ENCODE results near the gene DUSP1. TPM values are rescaled to one million over a fixed set of nuclear protein-coding genes. Genes with fewer than 3 reads are reported as not detected.

Gene DUSP1
- total RNA-seq, 4 donors from 2014 or later, result 613 to 1,025 (median 690) TPM

DNA sequence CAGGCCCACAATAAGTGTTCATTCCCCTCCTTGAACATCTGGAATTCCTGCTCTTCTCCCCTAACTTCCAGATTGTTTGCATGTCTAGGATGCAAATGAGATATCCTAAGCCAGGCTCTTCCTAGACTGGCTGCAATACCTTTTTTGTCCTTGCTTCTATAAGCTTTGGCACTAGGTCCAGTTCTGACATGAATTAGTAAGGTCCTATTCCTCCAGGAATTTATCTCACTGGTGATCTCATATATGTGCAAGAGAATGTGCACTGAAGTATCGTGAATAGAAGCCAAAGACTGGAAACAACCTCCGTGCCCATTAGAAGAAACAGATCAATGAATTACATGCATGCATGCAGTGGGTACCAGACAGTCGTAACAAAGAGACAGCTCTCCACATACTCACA lies 25.2 kb downstream of the DUSP1 start:
- no peaks in the 10 kb centered on the region for H3K27me3 ChIP-seq
- DNase-seq, result no peak

DNA sequence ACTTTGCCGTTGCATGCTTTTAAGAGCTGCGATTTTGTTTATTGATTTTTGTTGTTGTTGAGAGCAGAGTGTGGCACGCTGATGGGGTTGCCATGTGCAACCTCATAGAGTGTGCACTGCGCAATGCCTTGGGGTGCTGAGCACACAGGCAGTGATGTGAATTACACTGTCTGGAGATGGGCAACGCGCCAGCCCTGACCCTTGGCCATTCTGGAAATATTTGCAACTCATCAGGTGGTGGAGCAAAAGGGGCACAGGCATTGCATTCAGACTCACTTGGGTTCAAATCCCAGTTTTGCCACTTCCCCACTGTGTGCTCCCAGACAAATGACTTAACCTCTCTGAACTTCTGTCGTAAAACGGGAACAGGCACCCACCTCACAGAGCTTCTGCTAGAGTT lies 25.6 kb downstream of the DUSP1 start:
- no peaks in the 10 kb centered on the region for H3K27me3 ChIP-seq
- DNase-seq, result no peak
- intact Hi-C loops (cut with DNase I), result no loop called here
- no peak overlapping the region for H3K27ac ChIP-seq
- TF ChIP-seq, protein P1, sequence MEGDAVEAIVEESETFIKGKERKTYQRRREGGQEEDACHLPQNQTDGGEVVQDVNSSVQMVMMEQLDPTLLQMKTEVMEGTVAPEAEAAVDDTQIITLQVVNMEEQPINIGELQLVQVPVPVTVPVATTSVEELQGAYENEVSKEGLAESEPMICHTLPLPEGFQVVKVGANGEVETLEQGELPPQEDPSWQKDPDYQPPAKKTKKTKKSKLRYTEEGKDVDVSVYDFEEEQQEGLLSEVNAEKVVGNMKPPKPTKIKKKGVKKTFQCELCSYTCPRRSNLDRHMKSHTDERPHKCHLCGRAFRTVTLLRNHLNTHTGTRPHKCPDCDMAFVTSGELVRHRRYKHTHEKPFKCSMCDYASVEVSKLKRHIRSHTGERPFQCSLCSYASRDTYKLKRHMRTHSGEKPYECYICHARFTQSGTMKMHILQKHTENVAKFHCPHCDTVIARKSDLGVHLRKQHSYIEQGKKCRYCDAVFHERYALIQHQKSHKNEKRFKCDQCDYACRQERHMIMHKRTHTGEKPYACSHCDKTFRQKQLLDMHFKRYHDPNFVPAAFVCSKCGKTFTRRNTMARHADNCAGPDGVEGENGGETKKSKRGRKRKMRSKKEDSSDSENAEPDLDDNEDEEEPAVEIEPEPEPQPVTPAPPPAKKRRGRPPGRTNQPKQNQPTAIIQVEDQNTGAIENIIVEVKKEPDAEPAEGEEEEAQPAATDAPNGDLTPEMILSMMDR (IDR thresholded peaks at IDR 0.05), result no peak
- no peak overlapping the region for H3K4me3 ChIP-seq (replicated peaks in 1 of 3)
- 93 to 94% methylated on average over 8 of the region's 8 CpGs for WGBS, 2 donors
- H3K9me3 ChIP-seq, result no peaks in the 10 kb centered on the region
- no peaks in the 10 kb centered on the region for H3K36me3 ChIP-seq
- H3K4me1 ChIP-seq, result peaks cover 0 to 48% of the 10 kb centered on the region in 2 donors

More for the DNA sequence above, 25.2 kb downstream of the DUSP1 start:
- H3K36me3 ChIP-seq, result no peaks in the 10 kb centered on the region
- 91 to 97% methylated on average over 3 of the region's 3 CpGs for WGBS, 2 donors
- no peaks in the 10 kb centered on the region for H3K9me3 ChIP-seq
- peaks cover 0 to 44% of the 10 kb centered on the region in 2 donors for H3K4me1 ChIP-seq
- intact Hi-C loops (cut with DNase I), result no loop called here
- H3K4me3 ChIP-seq (replicated peaks in 1 of 3), result no peak overlapping the region
- H3K27ac ChIP-seq, result no peak overlapping the region
- TF ChIP-seq, protein P1 (IDR thresholded peaks at IDR 0.05), result no peak
- no peak for TF ChIP-seq POLR2A (IDR thresholded peaks at IDR 0.05)

DNA sequence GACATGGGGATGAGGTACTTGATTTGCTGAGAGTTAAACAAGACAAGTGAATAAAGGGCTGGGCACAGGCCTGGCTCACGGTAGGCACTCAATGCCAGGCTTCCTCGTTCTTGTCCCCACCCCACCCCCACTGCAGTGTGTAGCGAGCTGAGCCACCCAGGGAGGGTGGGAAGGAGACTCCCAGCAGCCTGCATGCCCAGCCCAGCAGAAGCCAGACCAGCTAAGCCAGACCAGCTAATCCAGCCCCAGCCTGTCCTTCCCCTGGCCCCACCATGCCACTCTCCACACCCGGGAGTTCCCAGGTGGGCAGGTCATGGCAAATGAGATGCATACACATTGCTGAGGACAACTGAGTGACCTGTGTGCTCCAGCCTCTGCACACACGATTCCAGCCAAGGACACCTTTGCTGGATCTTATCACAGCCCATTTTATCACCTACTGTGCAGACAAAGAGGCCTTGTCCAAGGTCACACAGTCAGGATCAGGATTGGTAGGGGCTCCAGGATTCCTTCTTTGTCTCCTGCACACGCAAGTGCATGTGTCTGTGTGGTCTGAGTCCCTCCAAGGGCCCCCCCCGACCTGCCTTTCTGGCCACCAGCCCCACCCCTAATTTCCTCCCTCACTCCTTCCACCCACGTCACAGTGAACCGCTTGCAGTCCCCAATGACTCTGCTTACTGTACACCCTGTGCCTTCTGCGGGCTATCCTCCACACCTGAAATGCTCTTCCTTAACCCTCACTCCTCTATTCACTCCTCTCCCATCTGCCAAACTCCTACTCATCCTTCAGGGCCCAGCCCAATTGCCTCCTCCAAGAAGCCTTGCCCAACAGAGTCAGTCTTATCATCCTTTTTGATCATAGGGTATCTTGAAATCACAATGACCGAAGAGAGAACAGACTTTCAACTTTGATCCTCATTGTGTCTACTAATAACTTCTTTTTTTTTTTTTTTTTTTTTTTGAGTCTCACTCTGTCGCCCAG lies 26.6 kb downstream of the DUSP1 start:
- peak; percentile 49 to 53 for DNase-seq
- intact Hi-C loops (cut with DNase I), result no loop called here
- peaks cover 0 to 40% of the 10 kb centered on the region in 2 donors for H3K4me1 ChIP-seq

DNA sequence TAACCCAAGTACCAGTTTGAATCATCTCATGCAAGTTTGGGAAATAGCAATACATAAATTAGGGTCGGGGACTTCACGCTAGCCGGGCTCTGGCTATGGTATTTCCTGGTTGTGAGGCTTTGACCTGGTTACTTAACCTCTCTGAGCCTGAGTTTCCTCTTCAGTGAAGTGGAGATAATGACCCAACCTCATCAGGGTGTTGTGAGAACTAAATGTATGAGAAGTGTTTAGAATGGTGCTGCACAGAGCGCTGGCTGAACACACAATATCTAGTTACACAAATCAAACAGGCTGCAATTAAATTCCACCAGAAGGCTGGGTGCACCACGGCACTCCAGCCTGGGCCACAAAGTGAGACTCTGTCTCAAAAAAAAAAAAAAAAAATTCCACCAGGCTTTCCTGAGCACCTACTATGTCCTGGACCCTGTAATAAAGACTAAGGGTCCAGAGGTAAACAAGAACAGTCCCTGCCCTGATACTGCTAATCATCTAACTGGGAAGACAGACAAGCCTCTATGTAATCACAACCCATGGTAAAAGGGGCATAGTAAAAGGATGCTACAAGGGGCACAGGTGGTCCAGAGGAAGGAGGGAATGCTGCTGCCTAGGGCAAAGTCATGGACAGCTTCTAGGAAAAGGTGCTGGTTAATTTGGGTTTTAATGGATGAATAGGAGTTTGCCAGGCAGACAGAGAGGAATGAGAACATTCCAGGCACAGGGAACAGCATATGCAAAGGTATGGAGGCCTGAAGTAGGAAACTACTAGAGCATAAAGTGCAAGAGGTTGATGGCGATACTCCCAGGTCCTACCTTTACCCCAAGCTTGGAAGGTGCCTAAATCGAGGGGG lies 27.7 kb downstream of the DUSP1 start:
- Histone ChIP-seq H3K4me3 (replicated peaks in 1 of 3) (no peak overlapping the region), H3K4me1 (peaks cover 0 to 29% of the 10 kb centered on the region in 2 donors), H3K9me3 (no peaks in the 10 kb centered on the region), H3K27ac (no peak overlapping the region), H3K27me3 (no peaks in the 10 kb centered on the region), H3K36me3 (no peaks in the 10 kb centered on the region)
- no peak for DNase-seq
- 85 to 87% methylated on average over 7 of the region's 7 CpGs for WGBS, 2 donors
- intact Hi-C loops (cut with DNase I), result no loop called here
- TF ChIP-seq, protein P1 (IDR thresholded peaks at IDR 0.05), result no peak
- no peak for TF ChIP-seq POLR2A (IDR thresholded peaks at IDR 0.05)

More for the DNA sequence above, 26.6 kb downstream of the DUSP1 start:
- 71 to 81% methylated on average over 9 to 12 of the region's 12 CpGs for WGBS, 2 donors
- H3K27me3 ChIP-seq, result no peaks in the 10 kb centered on the region
- no peaks in the 10 kb centered on the region for H3K9me3 ChIP-seq
- H3K36me3 ChIP-seq, result no peaks in the 10 kb centered on the region
- H3K27ac ChIP-seq, result no peak overlapping the region
- TF ChIP-seq POLR2A (IDR thresholded peaks at IDR 0.05), result no peak
- TF ChIP-seq, protein P1 (IDR thresholded peaks at IDR 0.05), result no peak
- no peak overlapping the region for H3K4me3 ChIP-seq (replicated peaks in 1 of 3)

Measured in thyroid gland (tissue), 4 donors.